GM18499 (cell line): ENCODE results near the gene CNTN4.
"Not testable (repeated sequence)": the region's sequence is repeated elsewhere in the genome, so short reads cannot be mapped to it uniquely, and the experiment has no call there.

Experiments
- ATAC-seq: cut with Tn5 transposase; IDR thresholded peaks from one replicate; pipeline ENCODE4 v1.9.1; 2021; ENCODE audit warnings: moderate number of reproducible peaks; ENCODE audit not compliant: insufficient read depth, unreplicated experiment

CNTN4 gene

GRCh38 chr3:2765002-2765579, 666.4 kb downstream of the CNTN4 start:
- ATAC-seq, result no peak

- ATAC-seq, result no peak
Observed at GRCh38 chr3:2770451-2770850, 671.8 kb downstream of the CNTN4 start.

DNA sequence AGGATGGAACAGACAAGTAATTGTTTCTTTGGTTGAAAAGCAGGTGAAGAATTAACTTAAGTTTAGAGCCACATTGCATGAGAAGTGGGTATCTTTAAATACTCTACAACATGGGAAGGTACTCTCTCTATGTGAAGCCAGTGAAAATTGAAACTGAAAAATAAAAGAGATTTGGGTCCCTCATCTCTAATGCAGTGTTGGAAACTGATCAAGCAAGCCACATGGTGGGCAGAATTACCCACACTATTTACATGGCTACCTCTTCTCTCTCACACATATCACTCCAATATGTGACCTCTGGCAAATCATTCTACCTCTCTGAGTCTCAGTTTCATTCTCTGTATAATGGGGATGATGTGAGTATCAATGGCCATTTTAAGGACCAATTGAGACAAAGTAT, 672.5 kb downstream of the CNTN4 start:
- ATAC-seq, result no peak

- no peak for ATAC-seq
Observed at GRCh38 chr3:2771741-2772140, 673.1 kb downstream of the CNTN4 start.

DNA sequence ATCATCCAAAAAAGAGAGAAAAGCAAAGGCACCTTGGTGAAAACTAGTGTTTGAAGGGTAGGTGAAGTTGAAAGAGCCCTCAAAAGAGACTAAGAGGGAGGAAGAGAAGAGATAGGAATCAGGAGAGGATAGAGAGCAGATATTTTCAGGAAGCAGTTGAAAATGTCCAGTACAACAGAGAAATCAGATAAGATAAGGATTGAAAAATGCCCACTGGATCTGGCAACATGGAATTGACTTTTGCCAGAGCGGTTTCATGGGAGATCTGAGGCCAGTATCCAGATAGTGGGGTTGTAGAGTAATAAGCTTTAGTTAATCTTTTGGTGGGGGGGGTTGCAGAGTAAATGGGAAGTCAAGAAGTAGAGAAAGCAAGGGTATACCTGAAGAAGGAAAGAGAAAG, 674.1 kb downstream of the CNTN4 start:
- ATAC-seq, result no peak

DNA sequence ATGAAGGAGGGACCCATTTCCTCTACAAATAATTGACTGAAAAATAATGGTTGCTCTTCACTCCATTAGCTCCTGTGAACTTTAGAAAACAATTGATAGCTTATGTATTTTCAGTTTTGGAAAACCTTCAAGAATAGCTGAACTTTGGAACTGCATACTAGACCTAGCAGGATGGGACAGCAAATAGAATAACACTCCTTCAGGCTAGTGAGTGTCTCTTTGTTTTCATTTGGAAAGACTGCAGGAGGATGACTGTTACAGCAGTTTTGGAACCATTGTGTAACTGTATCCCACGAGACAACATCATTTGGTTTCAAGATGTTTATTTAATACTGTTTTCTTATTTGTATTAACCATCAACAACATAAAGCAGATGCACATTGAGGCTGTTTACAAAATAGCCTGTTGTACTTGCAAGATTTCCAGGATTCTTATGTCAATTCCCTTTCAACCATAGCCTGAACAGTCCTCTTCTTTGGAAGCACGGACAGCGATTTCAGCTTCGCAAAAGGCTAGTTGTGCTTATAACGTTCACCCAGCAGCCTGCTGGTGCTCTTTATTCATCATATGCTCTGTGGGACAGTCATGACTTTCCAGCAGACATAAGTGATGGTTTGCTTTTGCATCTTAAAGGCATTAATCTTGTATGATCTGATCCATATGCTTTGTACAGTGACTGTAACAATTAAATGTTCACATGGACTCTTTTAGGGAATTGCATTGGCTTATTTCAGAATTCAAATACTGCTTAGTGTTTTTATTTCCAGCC, 676.0 kb downstream of the CNTN4 start:
- ATAC-seq, result no peak

DNA sequence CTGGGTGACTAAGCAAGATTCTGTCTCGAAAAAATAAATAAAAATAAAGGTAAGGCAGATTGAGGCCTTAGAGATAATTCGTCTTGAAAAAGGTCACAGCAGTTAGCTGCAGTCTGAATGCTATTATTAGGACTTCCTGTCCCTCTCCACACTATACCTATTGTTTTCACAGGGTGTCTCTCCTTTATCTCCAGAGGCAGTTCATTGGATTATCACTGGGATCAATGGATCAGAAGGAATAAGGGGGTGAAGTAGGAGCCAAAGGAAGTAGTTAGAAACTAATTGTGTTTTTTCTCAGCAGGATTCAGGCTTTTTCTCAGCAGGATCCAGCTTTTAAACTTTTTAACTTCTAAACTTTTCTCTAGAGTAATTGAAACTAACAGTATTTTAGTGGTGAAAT, 684.6 kb downstream of the CNTN4 start:
- ATAC-seq, result no peak

GRCh38 chr3:2784627-2785026, 686.0 kb downstream of the CNTN4 start:
- ATAC-seq, result no peak

DNA sequence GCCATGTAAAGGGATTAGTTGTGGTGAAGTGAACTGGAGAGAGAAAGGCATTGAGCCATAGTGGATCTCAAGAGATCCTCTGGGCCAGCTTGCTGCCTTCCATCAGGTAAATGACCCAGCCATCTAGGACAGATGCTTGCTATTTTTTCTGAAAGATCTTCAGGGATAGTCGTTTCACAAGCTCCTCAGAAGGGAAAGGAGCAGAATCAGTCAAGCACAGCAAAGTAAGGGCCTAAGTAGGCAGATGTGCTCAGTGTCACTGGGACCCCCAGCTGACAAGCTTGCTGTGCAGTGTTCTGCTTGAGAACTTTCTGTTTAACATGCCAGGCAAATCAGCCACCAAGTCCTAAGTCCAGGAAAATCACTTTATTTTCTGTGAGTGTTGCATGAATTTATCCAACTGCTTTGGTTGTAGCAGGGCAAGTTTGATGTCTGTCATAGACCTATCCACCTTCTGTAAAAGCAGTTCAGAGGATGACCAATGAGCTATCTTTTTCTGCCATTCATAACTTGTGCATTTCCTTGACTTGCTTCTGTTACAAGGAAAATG, 691.7 kb downstream of the CNTN4 start:
- ATAC-seq, result no peak

DNA sequence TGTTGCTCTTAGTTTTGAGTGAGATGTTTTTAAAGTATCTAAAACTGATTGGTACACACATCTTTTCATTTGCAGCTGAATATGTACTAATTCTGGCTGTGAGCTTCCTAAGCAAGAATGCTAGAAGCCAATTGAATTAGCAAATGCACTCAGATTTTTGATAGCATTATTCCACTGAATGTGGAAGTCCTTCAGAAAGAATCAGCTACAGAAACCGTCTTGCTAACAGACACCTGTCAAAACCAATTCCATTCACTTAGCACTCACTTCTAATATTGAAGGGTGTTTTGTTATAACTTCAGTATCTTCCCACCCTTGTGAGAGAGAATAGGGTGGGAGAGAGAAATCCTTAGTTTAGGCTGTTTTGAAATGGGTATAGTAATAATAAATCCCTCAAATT, 693.8 kb downstream of the CNTN4 start:
- ATAC-seq, result no peak

GRCh38 chr3:2793987-2794386, 695.3 kb downstream of the CNTN4 start:
- no peak for ATAC-seq

DNA sequence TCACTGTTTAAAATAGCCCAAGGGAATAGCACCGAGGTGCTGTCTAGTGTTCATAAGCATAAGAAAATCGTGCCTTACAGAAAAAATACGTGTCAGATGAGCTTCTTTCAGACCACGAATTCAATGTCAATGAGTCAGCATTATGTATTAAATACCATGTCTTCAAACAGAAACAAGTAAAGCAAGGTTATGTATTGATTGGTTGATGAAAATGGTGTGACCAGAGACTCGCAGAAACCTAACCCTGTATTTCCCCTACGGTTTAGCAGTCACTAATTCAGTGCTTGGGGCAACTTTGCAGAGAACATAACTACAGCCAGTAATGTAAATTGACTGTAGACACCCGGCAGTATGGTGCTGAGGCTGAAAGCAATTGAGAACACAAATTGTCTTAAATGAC, 703.8 kb downstream of the CNTN4 start:
- ATAC-seq, result no peak

- no peak for ATAC-seq
Observed at GRCh38 chr3:2807514-2807913, 708.8 kb downstream of the CNTN4 start.

DNA sequence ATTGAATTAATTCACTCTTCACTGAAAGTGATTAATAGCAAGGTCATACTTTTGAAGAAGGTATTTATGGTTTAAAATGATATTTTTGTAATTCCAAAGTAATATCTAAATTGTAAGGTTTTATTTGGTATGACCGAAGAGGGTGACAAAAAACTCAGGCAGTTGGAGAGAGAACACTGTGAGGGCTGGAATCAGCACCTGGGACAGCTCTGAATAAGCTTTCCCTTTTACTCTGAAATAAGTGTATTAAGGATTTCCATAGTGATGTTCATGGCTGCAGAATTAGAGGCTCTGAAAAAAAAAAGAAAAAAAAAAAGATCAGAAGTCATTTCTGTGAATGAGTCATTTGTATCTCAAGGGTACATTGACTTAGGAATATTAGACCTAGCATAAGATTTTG, 712.1 kb downstream of the CNTN4 start:
- no peak for ATAC-seq

DNA sequence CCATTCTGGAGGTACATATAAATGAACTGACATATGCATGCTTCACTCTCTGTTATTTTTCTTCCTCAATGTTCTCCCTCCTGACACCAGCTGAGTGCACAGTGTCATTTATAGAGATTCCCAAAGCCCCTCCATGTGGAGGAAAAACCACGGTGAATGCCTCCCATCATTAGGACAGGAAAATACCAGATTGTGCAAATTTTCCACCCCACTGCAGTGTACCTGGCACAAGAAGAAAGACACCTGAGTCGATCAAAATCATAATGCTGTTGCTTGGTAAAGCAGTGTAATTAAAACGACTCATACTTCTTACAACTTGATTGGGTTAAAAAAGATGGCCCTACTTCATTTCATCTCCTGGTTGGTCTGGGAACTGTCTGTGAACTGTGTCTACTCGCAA, 720.9 kb downstream of the CNTN4 start:
- ATAC-seq, result no peak

- not testable (repeated sequence) for ATAC-seq
Observed at GRCh38 chr3:2820982-2821381, 722.3 kb downstream of the CNTN4 start.

DNA sequence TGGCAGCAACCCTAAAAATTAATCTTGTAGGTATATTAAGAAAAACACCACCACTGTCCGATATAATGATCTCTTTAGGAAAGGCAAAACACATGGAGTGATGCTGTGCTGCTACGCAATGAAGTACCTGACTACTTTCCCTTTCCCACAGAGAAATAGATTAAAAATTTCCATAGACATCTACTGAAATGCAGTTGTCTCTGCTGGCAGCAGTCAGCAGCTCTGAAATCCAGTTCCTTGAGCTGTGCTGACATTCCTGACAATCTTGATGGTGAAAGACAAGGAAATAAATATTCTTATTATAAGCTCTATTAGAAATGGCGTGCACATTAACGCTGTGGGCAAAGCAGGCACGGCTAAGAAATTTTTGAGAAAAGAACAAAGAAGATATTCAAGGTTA, 723.9 kb downstream of the CNTN4 start:
- ATAC-seq, result no peak

GRCh38 chr3:2823031-2823430, 724.4 kb downstream of the CNTN4 start:
- no peak for ATAC-seq

DNA sequence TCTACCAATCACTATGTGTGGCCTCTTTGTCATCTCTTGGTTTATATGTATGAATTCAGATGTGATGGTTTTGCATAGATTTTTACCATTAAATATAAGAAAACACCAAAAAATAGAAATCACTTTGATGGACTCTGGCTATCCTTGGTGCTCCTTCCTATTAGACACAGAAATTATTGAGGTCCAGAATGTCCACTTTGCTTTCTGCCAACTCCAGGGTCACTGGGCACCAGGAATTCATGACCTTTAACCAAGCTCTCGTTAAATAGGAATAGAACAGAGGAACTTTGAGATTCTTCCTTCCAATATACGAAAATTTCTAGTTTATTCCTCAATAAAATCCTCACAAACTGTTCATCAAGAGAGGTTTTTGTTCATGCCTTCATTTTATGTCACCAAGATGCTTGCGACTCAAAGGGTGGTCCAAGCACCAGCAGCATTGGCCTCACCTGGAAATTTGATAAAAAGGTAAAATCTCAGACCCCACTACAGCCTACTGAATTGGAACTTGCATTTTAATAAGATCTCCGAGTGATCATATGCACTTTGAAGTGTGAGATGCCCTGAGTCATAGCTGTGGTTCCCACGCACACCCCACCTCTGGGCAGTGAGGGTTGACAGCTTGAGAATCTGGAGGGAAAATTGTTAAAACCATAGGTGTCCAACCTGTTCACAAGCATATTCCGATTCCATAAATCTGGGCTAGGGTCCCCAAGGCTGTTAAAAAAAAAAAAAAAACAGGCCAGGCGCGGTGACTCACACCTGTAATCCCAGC, 725.0 kb downstream of the CNTN4 start:
- no peak for ATAC-seq

DNA sequence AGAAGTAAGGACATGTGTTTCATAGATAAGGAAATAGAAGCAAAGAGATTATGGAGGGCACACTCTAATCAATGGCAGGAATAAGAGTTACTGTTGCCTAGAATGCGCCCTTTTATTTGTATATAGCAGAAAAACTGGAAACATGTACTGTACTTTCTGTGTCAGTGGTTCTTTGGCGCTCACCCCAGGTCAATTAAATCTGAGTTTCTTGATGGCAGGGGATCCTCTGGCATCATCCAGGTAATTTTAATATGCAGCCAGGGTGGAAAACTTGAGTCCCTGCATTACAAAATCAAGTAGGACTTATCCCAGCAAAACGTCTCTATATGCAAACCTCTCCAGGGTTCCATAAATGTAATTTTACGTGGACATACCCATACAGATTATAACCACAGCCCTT, 727.4 kb downstream of the CNTN4 start:
- ATAC-seq, result no peak

- no peak for ATAC-seq
Observed at GRCh38 chr3:2826453-2826852, 727.8 kb downstream of the CNTN4 start.
